Measurements from ENCODE around the gene PAM. TPM values are rescaled to one million over a fixed set of nuclear protein-coding genes. Genes with fewer than 3 reads are reported as not detected.

PAM gene
- total and polyA plus RNA-seq, 2 of the 8 experiments (the other 6 are each of a cell fraction or from before 2014, with no cell fraction given): 30.4 to 67.8 TPM

DNA sequence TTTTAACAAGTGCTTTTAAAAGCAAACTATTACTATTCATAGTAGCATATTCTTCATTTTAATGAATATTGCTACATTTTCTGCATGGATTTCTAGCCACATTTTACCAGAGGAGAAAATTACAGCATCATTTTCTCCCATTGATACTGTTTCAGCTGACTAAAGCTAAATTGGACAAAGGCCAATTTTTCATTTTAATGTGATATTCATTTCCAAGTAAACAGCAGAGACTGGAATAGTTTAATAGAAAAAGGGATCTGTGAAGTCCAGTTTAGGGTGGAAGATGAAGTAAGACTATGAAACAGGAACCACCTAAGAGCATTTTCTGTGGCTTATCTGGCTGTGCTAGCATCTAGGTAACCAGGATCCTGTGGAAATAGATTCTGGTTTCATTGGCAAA lies 236.7 kb downstream of the PAM start:
- Histone ChIP-seq H4K5ac (ENCODE audit: insufficient read length, low read depth, low read length) (no peak overlapping the region), H4K91ac (replicated peaks; ENCODE audit: insufficient read length, low read length) (no peak overlapping the region), H3K18ac (ENCODE audit: extremely low read depth, low read length) (no peak overlapping the region), H3K36me3 (ENCODE audit: control insufficient read depth in 2 of 4, insufficient read depth in 4 of 4, low read length in 3 of 4) (no peaks in the 10 kb centered on the region), H2AFZ (ENCODE audit: low read length) (no peak overlapping the region), H3K79me1 (ENCODE audit: low read depth, low read length) (no peaks in the 10 kb centered on the region), H2BK15ac (ENCODE audit: low read length) (no peak overlapping the region), H3K4me2 (ENCODE audit: insufficient read depth in 1 of 2, low read depth in 2 of 2, low read length in 2 of 2) (no peak overlapping the region), H3K27ac (ENCODE audit: low read depth, low read length) (no peak overlapping the region), H2BK120ac (replicated peaks; ENCODE audit: low read depth, low read length) (no peak overlapping the region), H2BK5ac (ENCODE audit: low read depth, low read length) (no peak overlapping the region), H4K20me1 (replicated peaks in 1 of 2; ENCODE audit: control insufficient read depth in 1 of 2, insufficient read depth in 2 of 2, low read length in 2 of 2) (no peaks in the 10 kb centered on the region), H3K14ac (ENCODE audit: insufficient read length) (no peak overlapping the region), H3K4me1 (replicated peaks in 1 of 4; ENCODE audit: control insufficient read depth in 3 of 4, insufficient read depth in 4 of 4, low read length in 3 of 4) (no peaks in the 10 kb centered on the region), H3K79me2 (ENCODE audit: control insufficient read depth in 1 of 2, insufficient read depth in 2 of 2, low read length in 2 of 2) (no peaks in the 10 kb centered on the region), H4K8ac (ENCODE audit: extremely low read depth, insufficient read depth, low read length) (no peak overlapping the region), H3K9me3 (ENCODE audit: insufficient read depth in 2 of 2, low read depth in 1 of 2, low read length in 1 of 2) (no peaks in the 10 kb centered on the region), H2BK20ac (ENCODE audit: low read length) (no peak overlapping the region), H2AK5ac (ENCODE audit: low read depth, low read length) (no peak overlapping the region), H2BK12ac (ENCODE audit: low read depth, low read length) (no peak overlapping the region), H3K27me3 (replicated peaks in 1 of 4; ENCODE audit: control insufficient read depth in 3 of 4, extremely low read depth in 1 of 4, insufficient read depth in 3 of 4, low read length in 3 of 4) (no peaks in the 10 kb centered on the region), H3K23me2 (ENCODE audit: low read depth, low read length) (no peaks in the 10 kb centered on the region), H3K23ac (ENCODE audit: insufficient read length) (no peak overlapping the region), H3K56ac (replicated peaks; ENCODE audit: insufficient read length, low read depth, low read length) (no peak overlapping the region), H3K4ac (replicated peaks; ENCODE audit: insufficient read length, low read depth, low read length) (no peak overlapping the region), H3K9ac (replicated peaks in 1 of 4; ENCODE audit: extremely low read depth in 1 of 4, low read depth in 3 of 4, low read length in 3 of 4) (no peak overlapping the region), H3K4me3 (ENCODE audit: extremely low read depth in 1 of 4, insufficient read depth in 2 of 4, low read depth in 3 of 4, low read length in 4 of 4) (no peak overlapping the region)
- FAIRE-seq (no peak), DNase-seq (ENCODE audit: low read depth in 1 of 2, low spot score in 2 of 2) (no peak)
- ChIA-PET POLR2A (ENCODE audit: partially characterized antibody) (interaction anchor here (1.1 kb wide), 1 partner anchor 45 kb away, joined by 3 read pairs; no protein-coding TSS in a partner anchor), CTCF (ENCODE audit: partially characterized antibody) (no interaction called here)
- TF ChIP-seq TAF7 (optimal IDR thresholded peaks at IDR 0.05; ENCODE audit: borderline replicate concordance, low read depth, low read length): no peak
- no peak for TF ChIP-seq E2F6 (IDR thresholded peaks at IDR 0.05)
- TF ChIP-seq RFX5 (IDR thresholded peaks at IDR 0.05; ENCODE audit: borderline replicate concordance, low read depth, low read length): no peak
- no peak for TF ChIP-seq EP300 (IDR thresholded peaks at IDR 0.05; ENCODE audit: borderline replicate concordance in 1 of 2, low read depth in 2 of 2, low read length in 2 of 2)
- TF ChIP-seq RBBP5 (IDR thresholded peaks at IDR 0.05; ENCODE audit: borderline replicate concordance, low read depth, low read length): no peak
- TF ChIP-seq CBX8 (IDR thresholded peaks at IDR 0.05; ENCODE audit: borderline replicate concordance, low read depth, low read length): no peak
- no peak for TF ChIP-seq SP1 (IDR thresholded peaks at IDR 0.05; ENCODE audit: low read depth, low read length)
- no peak for TF ChIP-seq ZNF274 (IDR thresholded peaks at IDR 0.05; ENCODE audit: borderline replicate concordance, extremely low read depth, low read length)
- no peak for TF ChIP-seq ATF3 (IDR thresholded peaks at IDR 0.05; ENCODE audit: insufficient read depth, low read depth, low read length)
- TF ChIP-seq RNF2 (IDR thresholded peaks at IDR 0.05; ENCODE audit: borderline replicate concordance, low read depth, low read length, missing control alignments, poor library complexity, severe bottlenecking): no peak
- TF ChIP-seq KDM4A (IDR thresholded peaks at IDR 0.05; ENCODE audit: low read depth, low read length, severe bottlenecking): no peak
- no peak for TF ChIP-seq BCL11A (IDR thresholded peaks at IDR 0.05; ENCODE audit: low read depth in 2 of 2, low read length in 2 of 2)
- no peak for TF ChIP-seq GABPA (IDR thresholded peaks at IDR 0.05; ENCODE audit: borderline replicate concordance, insufficient read depth, low read length)

Data from H1 (cell line).